ENCODE measurements around the gene TMPO. TPM values are rescaled to one million over a fixed set of nuclear protein-coding genes. Genes with fewer than 3 reads are reported as not detected.

The TMPO gene
- polyA plus RNA-seq, 1 experiment, result 49.1 TPM

- H3K9me3 ChIP-seq (ENCODE audit: control insufficient read depth, insufficient read depth, low read length), result no peaks in the 10 kb centered on the region
- H3K4me3 ChIP-seq (ENCODE audit: low read depth, low read length), result no peak overlapping the region
- CTCF ChIA-PET, result interaction anchor here (1.2 to 6.5 kb wide), 2 partner anchors 12 to 76 kb away, joined by 3 to 71 read pairs; no protein-coding TSS in a partner anchor
- no peak for DNase-seq (ENCODE audit: low read depth, low spot score)
- no peak for TF ChIP-seq CTCF (IDR thresholded peaks at IDR 0.05; ENCODE audit: low read depth, low read length)
- H3K27ac ChIP-seq (ENCODE audit: low read depth, low read length), result no peak overlapping the region
- POLR2A ChIA-PET, result no interaction called here
- no peaks in the 10 kb centered on the region for H3K27me3 ChIP-seq (ENCODE audit: control insufficient read depth, insufficient read depth, low read length)
Observed at GRCh38 chr12:98578392-98578791, 63.0 kb downstream of the TMPO start.

- no peak for DNase-seq (ENCODE audit: low read depth, low spot score)
- H3K27me3 ChIP-seq (ENCODE audit: control insufficient read depth, insufficient read depth, low read length), result no peaks in the 10 kb centered on the region
- no peak overlapping the region for H3K4me3 ChIP-seq (ENCODE audit: low read depth, low read length)
- TF ChIP-seq CTCF (IDR thresholded peaks at IDR 0.05; ENCODE audit: low read depth, low read length), result no peak
- no peak overlapping the region for H3K27ac ChIP-seq (ENCODE audit: low read depth, low read length)
- CTCF ChIA-PET, result interaction anchor here (6.5 kb wide), 1 partner anchor 12 kb away, joined by 71 read pairs; no protein-coding TSS in a partner anchor
- H3K9me3 ChIP-seq (ENCODE audit: control insufficient read depth, insufficient read depth, low read length), result no peaks in the 10 kb centered on the region
- POLR2A ChIA-PET, result no interaction called here
Observed at GRCh38 chr12:98578821-98579220, 63.4 kb downstream of the TMPO start.

- ChIA-PET CTCF (interaction anchor here (6.5 kb wide), 1 partner anchor 13 kb away, joined by 71 read pairs; no protein-coding TSS in a partner anchor), POLR2A (no interaction called here)
- Histone ChIP-seq H3K4me3 (ENCODE audit: low read depth, low read length) (no peak overlapping the region), H3K9me3 (ENCODE audit: control insufficient read depth, insufficient read depth, low read length) (no peaks in the 10 kb centered on the region), H3K27me3 (ENCODE audit: control insufficient read depth, insufficient read depth, low read length) (no peaks in the 10 kb centered on the region), H3K27ac (ENCODE audit: low read depth, low read length) (no peak overlapping the region)
- TF ChIP-seq CTCF (IDR thresholded peaks at IDR 0.05; ENCODE audit: low read depth, low read length), result no peak
- no peak for DNase-seq (ENCODE audit: low read depth, low spot score)
Observed at GRCh38 chr12:98579347-98579746, 64.0 kb downstream of the TMPO start.

GRCh38 chr12:98579835-98580234, 64.4 kb downstream of the TMPO start:
- H3K4me3 ChIP-seq (ENCODE audit: low read depth, low read length), result no peak overlapping the region
- H3K9me3 ChIP-seq (ENCODE audit: control insufficient read depth, insufficient read depth, low read length), result no peaks in the 10 kb centered on the region
- DNase-seq (ENCODE audit: low read depth, low spot score), result no peak
- H3K27ac ChIP-seq (ENCODE audit: low read depth, low read length), result no peak overlapping the region
- POLR2A ChIA-PET, result no interaction called here
- CTCF ChIA-PET, result interaction anchor here (0.7 to 6.5 kb wide), 2 partner anchors 13 to 39 kb away, joined by 3 to 71 read pairs; no protein-coding TSS in a partner anchor
- no peaks in the 10 kb centered on the region for H3K27me3 ChIP-seq (ENCODE audit: control insufficient read depth, insufficient read depth, low read length)
- TF ChIP-seq CTCF (IDR thresholded peaks at IDR 0.05; ENCODE audit: low read depth, low read length), result no peak

- no peak overlapping the region for H3K27ac ChIP-seq (ENCODE audit: low read depth, low read length)
- TF ChIP-seq CTCF (IDR thresholded peaks at IDR 0.05; ENCODE audit: low read depth, low read length), result no peak
- DNase-seq (ENCODE audit: low read depth, low spot score), result no peak
- H3K27me3 ChIP-seq (ENCODE audit: control insufficient read depth, insufficient read depth, low read length), result no peaks in the 10 kb centered on the region
- H3K9me3 ChIP-seq (ENCODE audit: control insufficient read depth, insufficient read depth, low read length), result no peaks in the 10 kb centered on the region
- POLR2A ChIA-PET, result no interaction called here
- no peak overlapping the region for H3K4me3 ChIP-seq (ENCODE audit: low read depth, low read length)
- CTCF ChIA-PET, result interaction anchor here (0.7 to 6.5 kb wide), 2 partner anchors 14 to 38 kb away, joined by 3 to 71 read pairs; no protein-coding TSS in a partner anchor
Observed at GRCh38 chr12:98580695-98581094, 65.3 kb downstream of the TMPO start.

Measured in AG04450 (cell line).